LHCN-M2 (cell line): Measurements from ENCODE around the gene AKAP6. TPM values are rescaled to one million over a fixed set of nuclear protein-coding genes. Genes with fewer than 3 reads are reported as not detected.

Experiments used
- DNase-seq: peaks from one replicate; pipeline ENCODE4 v3.0.0-alpha.2; 2012; ENCODE audit warnings: low read depth
- total RNA-seq: library from RNA; depleted of rRNA; stranded (reverse); fragments of >200 nt; gene quantifications from 2 replicates; pipeline ENCODE4 v1.2.3, GENCODE V29; 2014

AKAP6 gene
- total RNA-seq, 1 experiment from 2014 or later, result 2.7 TPM

DNA sequence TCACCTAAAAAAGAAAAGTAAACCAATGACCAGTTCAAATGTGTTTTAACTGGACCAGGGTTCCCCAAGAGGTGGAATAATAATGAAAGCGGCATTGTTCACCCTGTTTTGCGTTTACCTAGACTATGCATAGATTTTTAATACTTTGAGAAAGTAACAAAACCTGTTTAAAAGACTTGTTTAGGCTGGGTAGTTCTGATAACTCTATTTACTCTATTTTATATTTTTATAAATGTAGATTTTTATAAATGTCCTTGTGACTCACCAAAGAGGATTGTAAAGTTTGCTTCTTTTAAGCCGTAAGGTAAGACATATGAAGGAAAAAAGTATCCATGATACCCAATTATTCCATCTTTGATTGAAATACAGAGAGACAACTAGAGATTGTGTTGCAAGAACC lies 321.6 kb downstream of the AKAP6 start:
- no peak for DNase-seq

DNA sequence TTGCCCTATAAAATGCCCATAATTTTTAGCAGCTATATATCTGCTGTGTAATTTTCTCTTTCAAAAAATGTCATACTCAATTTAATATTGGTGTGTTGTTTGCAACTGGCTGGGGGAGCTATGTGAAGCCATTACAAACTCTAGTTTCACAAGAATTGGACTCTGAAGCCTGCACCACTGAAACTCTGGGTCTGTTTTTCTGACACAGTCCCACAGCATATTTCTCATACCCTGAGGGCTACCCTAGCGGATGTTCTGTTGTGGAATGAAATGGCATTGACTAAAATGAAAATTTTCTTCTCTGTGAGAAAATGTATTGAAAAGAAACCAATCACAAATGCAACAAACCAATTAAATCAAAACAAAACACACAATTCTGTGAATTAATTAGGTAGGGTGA lies 325.0 kb downstream of the AKAP6 start:
- DNase-seq, result no peak

DNA sequence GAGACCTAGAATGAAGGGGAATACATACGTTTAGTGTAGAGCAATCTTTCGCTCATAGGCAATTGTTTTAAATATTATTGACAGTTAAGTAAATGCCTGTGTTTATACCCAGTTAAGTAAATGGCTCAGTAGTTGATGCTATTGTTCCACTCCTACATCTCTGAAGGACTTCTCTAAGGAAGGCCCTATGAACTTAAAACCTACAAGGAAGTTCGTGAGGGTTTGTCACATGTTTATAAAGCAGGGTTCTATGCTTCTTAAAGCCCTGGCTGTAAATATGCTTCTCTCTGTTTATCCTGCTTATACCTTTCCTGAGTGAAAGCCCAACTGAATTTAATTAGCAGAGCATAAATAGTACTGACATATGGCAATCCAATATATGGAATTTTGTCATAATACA lies 327.5 kb downstream of the AKAP6 start:
- DNase-seq, result no peak

DNA sequence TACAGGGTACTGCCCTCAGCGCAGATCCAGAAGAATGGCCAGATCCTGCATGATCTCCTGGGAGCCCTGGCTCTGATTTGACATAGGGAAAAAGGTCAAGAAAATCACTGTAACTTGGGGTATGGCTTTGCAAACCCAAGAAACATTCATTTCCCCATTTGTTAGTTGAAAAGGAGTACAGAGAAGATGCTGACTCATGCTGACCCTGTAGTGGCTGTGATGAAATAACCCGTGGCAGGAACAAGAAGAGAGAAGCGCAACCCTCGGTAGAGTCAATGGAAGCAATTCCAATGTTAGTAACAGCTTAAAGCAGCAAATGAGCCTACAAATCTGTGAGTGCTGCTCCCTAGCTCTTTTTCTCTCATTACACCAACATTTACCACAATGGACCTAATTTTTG lies 328.0 kb downstream of the AKAP6 start:
- DNase-seq, result peak; percentile 78

DNA sequence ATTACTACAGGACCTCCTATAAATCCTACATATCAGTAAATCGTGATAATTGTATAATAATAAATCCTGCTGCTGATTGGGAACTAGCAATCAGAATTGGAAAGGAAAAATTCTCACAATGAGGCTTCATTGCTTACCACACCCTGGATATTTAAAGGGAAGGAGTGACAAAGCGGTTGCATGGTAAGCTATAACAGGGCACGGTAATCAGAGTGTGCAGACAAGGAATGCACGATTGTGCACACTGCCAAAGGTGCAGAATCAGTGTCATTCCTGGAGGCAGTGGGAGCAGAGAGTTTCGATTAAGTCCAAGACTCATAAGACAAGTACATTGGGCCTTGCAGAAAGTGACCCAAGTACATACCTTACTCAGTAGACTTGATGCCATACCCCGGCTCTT lies 332.1 kb downstream of the AKAP6 start:
- DNase-seq, result no peak

DNA sequence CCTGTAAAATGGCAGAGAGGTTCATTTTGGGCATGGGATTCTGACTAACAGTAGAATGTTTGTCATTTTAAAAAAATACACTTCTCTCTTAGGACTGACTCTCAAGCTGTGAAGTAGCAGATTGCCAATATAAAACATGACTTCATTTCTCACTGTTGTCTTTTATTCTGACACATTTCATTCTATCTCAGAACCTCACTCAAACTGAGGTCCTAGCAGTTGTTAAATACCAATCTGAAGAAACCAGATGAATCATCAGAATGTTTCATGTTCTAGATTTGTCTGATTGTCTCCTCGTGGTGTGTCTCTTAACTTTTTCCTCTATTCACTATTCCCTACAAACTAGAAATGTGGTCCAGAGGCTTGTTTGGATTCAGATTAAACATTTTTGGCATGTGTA lies 333.1 kb downstream of the AKAP6 start:
- DNase-seq, result peak; percentile 71

DNA sequence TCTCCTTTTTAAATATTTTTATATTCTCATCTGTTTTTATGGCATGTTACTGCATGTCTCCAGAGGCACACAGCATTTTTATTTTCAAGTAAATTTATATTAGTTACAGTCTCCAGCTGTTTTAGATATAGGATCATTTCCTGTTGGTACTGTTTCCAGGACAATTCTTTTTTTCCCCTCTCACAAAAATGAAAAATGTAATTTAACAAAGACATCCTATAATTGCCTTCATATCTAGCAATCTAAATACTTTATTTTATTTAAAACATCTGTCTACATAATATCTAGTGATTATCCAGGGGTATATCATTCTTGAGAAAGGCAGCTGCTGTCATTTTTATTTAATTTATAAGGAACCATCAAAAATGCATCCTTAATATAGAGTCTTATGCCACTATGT lies 337.2 kb downstream of the AKAP6 start:
- no peak for DNase-seq

DNA sequence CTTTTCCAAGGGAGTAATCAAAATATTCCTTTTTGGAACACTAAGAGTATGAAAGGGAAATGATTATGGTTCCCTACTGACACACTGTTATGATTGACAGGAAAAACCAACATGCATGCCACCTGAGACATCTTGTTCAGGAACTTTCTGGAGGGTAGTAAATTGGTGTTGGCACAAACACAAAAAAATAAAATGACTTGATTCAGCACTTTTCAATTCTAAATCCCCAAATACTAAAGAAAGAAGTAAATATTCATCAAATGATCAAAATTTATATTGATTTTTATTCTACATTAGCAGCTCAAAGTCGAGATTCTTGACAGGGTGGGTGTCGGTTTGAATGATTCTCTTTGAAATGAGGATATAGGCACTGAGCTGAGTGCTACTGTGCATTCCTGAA lies 338.2 kb downstream of the AKAP6 start:
- DNase-seq, result no peak

DNA sequence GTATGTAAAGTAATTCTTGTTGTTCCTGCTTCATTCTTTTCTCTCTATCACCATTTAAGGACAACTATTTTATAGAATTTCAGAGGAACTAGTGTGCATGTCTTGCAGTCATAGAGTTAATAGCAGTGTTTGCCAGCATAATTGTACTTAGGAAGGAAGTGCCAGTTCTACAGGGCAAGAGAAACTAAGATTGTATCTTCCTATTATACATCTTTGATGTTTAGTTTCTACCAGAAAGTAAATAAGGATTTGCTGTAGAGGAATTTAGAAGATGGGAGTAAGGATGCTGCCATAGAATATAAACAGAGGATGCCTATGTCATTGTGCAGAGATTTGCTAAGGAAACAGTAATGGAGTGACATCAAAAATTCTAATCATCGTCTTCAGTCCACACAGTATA lies 338.7 kb downstream of the AKAP6 start:
- no peak for DNase-seq

DNA sequence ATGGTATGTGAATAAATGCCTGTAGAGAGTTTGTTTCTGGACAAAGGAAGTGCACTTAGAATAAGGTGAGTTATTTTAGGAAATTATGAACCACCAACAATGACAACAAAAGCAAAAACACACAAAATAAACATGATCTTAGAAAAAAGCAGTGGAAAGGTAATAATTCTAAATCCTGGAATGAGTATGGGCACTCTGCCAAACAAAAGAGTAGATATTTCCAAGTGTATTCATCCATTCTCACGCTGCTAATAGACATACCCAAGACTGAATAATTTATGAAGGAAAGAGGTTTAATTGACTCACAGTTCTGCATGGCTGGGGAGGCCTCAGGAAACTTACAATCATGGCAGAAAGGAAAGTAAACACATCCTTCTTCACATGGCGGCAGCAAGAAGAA lies 340.3 kb downstream of the AKAP6 start:
- no peak for DNase-seq

DNA sequence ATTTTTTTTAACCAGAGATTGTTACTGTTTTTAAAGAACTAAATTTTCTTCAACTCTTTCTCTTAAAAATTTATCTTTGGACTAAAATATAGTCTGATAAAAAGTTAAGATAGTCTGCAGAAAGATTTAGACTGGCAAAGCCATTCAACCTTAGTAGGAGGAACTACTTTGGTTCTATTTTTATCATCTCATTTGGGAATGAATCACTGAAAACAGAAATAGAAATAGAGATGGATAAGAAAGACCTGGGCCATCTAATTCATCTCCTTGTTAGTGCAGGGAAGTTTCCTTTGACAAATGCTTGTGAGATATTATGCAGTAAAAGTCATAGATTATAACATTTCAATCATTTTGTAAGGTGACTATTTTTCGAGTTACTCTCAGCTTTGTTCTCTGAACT lies 346.3 kb downstream of the AKAP6 start:
- DNase-seq, result no peak

DNA sequence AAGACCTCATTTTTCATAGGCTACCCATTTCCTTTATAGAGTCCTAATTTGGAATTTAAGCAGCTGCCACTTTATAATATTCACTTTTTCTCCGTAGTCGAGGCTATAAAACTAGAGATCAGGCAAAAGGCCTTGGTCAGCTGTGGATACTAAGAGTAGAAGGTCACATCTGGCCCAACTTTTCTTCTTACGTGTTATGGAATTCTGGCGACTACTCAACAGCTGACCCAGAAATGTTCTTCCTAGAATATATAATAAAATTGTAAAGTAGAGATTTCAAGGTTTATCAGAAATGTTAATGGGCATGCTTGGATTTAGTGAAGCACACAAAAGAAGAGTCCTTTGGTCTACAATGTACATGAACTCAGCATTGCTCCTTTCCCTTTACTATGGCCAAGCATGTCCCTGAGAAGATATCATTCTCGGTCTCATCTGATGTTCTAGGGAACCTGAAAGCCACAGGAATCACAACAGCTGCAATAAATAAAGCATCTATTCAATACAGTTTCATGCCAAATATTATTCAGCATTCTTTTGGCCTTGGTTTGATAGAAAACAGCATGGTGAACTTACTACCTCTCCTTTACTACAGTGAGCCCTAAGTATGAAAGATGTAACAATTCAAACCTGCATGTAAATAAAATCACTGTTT lies 348.2 kb downstream of the AKAP6 start:
- DNase-seq, result peak; percentile 61

DNA sequence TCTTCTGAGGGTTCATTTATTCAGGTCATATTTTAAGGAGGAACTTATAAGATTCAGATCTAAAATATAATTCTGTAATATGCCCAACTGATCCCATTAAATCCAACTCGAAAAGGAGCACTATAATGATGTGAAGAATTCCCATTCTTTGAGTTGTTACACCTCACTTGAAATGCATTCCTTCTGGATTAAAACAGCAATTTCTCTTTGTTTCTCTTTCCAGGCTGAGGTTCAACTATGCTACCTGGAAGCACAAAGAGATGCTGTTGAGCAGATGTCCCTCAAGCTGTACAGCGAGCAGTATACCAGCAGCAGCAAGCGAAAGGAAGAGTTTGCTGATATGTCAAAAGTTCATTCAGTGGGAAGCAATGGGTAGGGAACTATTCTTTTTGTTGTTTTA lies 349.0 kb downstream of the AKAP6 start:
- no peak for DNase-seq

DNA sequence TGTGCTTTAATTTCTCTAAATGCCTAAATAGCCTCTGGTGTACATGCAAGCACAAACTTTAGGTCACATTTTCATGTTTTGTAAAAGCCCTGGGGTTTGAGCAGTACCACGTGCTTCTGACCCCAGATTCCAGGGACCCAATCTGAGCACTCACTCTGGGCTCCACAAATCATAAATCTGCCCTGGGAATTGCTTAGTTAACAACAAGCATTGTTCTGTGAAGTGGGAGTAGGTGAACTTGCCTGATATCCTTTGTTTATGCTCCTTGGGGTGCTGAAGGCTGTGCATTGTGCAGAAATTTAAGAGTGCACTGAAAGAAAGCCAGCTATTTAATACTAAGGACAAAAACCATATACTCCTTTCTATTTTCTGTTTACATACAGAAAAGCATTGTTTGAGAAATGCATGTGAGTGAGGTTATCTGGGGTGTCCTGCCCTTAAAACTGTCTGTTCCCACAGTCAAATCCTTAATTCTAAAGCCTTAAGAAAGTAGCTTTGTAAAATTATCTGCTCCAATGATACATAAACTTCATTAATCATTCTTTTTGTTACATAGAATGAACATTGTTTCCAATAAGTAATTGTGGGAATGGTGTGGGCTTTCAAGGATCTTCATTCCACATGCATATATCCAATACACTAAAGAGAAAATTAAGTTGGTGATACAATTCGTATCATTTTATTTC lies 351.0 kb downstream of the AKAP6 start:
- no peak for DNase-seq

DNA sequence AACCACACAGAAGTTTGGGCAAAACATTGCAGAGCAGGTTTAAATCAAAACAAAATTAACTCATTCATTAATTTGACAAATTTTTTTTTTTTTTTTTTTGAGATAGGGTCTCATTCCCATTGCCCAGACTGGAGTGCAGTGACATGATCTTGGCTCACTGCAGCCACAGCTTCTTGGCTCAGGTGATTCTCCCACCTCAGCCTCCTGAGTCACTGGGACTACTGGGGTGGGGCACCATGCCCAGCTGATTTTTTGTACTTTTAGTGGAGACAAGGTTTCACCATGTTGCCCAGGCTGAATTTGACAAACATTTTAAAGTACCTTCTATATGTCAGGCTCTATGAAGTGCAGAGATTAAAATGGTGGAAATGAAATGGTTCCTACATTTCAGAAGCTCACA lies 352.5 kb downstream of the AKAP6 start:
- no peak for DNase-seq

DNA sequence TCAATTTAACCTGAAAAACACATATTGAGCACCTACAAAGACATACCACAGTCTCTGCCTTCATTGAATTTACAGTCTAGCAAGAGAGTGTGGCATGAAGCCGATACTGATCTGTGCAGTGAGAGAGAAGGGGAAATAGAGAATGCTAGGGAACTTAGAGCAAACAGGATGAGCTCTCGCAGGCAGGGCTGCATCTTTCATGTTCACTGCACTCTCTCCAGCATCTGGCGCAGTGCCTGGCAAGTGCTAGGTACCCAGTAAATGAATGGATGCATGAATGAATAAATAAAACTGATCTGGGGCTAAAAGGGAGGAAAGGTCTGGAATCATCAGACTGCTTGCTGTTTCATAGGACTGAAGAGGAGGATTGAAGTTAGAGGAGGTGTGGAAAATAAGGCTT lies 353.1 kb downstream of the AKAP6 start:
- DNase-seq, result no peak

DNA sequence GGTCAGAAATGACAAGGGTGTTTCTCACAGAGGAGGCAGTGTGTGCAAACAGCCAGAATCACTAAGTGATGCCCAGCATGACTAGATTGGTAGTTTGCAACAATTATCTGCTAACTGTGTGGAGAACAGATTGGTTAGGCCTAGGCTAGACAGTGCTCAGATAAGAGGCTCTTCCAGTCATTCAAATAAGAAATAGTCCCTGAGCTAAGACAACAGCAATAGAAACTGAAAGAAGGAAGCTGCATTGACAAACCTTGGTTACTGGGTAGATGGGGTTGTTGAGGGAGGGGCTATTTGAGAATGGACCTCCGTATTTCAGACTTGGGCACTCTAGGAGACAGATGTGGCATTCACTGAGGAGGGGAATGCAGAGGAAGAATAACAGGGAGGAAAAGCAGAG lies 354.6 kb downstream of the AKAP6 start:
- no peak for DNase-seq

DNA sequence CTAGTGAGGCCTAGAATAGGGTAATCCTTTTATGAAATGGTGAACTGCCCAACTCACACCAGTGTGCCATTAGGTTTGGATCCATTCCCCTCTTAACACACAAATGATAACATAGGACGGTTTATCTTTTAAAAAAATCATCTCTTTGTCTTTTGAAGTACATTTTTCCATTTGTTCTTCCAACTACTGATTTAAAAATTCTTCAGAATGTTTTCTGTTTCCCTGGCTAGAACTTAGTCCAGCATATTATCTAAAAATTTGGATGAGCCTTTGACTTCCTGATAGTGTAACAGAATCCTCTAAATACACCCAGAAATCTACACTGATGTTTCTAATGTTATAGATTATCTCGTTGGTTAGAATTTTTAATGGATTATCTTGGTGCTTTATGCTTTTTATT lies 359.8 kb downstream of the AKAP6 start:
- no peak for DNase-seq

DNA sequence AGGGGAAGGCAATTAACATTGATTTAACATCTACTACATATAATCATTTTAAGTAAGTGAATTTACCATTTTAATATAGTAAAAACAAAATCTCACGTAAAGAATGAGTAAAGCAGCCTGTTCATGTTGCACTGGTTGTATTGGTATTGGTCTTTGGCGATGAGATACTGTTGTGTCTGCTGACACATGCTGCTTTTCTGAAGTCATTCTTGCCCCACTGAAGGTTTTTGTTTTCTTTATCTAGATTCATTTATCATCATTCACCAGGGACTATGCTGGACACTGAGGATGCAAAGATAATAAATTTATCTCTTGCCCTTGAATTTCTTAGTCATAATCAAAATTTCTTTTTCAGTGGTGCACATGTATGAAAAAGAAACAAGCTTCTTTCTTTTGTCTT lies 363.3 kb downstream of the AKAP6 start:
- DNase-seq, result no peak

DNA sequence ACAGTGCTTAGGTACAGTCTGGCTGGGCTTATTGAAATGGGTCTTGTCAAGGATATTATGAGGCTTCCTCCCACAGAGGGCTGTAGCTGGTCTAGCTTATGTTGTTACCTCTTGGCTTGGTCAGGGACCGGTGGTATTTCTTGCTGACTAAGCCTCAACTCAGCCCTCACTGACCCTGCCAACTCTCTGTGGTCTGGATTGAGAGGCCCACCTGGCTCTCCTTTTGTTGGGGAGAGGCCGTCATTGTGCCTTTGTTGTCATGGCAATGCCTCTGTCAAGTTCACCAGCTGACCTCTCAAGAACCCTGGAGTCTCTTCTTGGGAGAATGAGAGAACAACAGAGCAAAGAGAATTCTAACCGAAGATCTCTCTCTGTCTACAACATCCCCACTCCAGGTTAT lies 364.0 kb downstream of the AKAP6 start:
- DNase-seq, result peak; percentile 91

DNA sequence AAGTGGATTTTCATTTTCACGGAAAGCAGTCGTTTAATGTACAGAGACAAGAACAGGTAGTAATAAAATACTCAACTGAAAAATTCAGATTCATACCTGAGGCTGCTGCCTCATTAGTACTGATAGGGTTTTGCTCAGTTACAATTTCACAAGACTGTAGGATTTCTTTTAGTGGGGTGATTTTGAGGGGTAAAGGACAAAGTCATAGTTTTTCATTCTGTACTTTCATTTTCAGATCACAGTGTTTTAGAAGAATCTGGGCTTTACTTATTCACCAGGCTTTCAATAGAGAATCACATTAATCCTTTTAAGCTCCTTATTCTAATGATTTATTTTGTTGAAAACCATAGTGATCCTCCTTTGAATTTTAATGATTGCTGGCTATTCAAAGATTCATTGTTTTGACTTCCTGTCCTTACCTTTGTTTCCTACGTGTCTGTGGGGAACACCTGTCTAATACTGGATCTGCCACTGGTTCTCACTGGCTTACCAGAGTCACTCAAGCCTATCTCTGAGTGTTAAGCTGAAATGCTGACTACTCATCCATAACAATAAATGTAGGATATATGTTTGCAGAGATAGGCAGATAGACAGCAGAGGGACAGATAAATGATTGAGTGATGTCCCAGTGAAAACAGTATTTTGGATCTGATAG lies 365.8 kb downstream of the AKAP6 start:
- no peak for DNase-seq

DNA sequence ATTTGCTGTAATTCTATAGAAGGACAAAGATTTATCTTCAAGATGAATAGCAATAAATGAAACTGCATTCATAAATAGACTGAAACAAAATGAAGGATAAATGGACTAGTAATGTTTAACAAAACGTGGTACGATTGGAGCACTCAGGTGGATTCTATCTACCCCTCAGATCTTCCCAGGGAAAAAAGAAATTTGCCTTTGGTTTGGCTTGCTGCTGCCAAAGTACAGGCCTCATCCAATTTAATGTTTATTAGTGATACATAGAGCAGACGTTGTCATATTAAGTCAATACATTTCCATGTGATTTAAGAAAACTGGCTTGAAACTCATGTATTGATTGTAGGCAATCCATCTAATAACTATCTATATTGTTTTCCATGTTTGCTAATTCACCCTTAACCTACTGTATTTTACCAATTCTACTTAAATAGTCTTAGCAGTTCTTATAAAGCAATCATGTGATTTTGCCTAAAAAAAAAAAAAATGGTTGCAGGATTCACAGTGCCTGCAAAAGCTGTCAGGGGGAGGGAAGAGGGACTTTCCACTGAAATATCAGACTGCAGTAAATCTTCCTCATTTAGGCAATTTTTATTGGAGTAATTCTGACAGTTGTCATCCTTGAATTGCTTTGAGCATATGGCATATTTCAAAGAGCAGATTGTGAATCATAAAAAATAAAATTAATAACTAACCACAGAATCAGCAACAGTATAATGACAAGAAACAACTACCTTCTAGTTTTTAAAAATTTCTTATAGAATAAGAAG lies 367.4 kb downstream of the AKAP6 start:
- DNase-seq, result no peak
